ENCODE measurements around the gene IST1. TPM values are rescaled to one million over a fixed set of nuclear protein-coding genes. Genes with fewer than 3 reads are reported as not detected.

IST1 gene
- total and polyA plus RNA-seq, 4 donors: 33.8 to 95.3 (median 53.5) TPM

- TF ChIP-seq, protein P1, sequence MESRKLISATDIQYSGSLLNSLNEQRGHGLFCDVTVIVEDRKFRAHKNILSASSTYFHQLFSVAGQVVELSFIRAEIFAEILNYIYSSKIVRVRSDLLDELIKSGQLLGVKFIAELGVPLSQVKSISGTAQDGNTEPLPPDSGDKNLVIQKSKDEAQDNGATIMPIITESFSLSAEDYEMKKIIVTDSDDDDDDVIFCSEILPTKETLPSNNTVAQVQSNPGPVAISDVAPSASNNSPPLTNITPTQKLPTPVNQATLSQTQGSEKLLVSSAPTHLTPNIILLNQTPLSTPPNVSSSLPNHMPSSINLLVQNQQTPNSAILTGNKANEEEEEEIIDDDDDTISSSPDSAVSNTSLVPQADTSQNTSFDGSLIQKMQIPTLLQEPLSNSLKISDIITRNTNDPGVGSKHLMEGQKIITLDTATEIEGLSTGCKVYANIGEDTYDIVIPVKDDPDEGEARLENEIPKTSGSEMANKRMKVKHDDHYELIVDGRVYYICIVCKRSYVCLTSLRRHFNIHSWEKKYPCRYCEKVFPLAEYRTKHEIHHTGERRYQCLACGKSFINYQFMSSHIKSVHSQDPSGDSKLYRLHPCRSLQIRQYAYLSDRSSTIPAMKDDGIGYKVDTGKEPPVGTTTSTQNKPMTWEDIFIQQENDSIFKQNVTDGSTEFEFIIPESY (IDR thresholded peaks at IDR 0.05): no peak
- no peak for TF ChIP-seq JUND (IDR thresholded peaks at IDR 0.05)
- no peak for TF ChIP-seq GABPA (IDR thresholded peaks at IDR 0.05 in 1 of 2, conservative IDR thresholded peaks at IDR 0.05 in 1 of 2)
- TF ChIP-seq, protein P2, sequence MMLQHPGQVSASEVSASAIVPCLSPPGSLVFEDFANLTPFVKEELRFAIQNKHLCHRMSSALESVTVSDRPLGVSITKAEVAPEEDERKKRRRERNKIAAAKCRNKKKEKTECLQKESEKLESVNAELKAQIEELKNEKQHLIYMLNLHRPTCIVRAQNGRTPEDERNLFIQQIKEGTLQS (IDR thresholded peaks at IDR 0.05): no peak
- no peak for TF ChIP-seq SP1 (IDR thresholded peaks at IDR 0.05)
These were observed 36.3 kb downstream of the IST1 start (continued) for GRCh38 chr16:71931599-71931998.

DNA sequence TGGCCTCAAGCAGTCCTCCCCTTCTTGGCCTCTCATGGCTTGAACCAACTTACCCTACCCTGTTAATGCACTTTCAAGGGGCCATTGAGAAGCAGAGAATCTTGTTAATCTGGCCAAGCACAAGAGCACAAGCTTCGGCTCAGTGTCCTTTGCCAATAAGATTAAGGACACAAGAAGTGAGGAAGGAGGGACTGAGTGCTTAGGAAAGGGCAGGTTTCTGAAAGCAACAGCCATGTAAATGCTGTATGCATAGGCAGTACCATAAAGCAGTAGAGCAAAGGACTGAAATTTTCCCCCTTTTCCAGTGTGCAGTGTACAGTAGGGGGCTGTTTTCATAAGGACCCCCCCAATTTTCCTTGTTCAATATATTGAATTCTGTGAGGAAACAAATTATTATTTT is 37.7 kb downstream of the IST1 start:
- H3K4me1 ChIP-seq (ENCODE audit: control insufficient read depth in 4 of 4, insufficient read depth in 4 of 4, low read length in 3 of 4): no peaks in the 10 kb centered on the region
- H3K9me3 ChIP-seq (ENCODE audit: control insufficient read depth in 4 of 4, low read length in 3 of 4): no peaks in the 10 kb centered on the region
- H3K36me3 ChIP-seq (ENCODE audit: control insufficient read depth in 4 of 4, insufficient read depth in 3 of 4, low read depth in 1 of 4, low read length in 3 of 4): peaks cover 2 to 48% (median 38%) of the 10 kb centered on the region in 4 donors
- no peak overlapping the region for H3K27ac ChIP-seq (ENCODE audit: low read depth in 1 of 2, low read length in 2 of 2)
- no peak overlapping the region for H3K4me3 ChIP-seq (ENCODE audit: low read depth in 1 of 3, low read length in 3 of 3)
- H3K27me3 ChIP-seq (ENCODE audit: control insufficient read depth in 4 of 4, insufficient read depth in 4 of 4, low read length in 3 of 4): no peaks in the 10 kb centered on the region
- WGBS: 89% methylated on average over 1 of the region's 1 CpG
- no peak overlapping the region for H3K9ac ChIP-seq (ENCODE audit: low read depth in 1 of 2, low read length in 2 of 2)
- TF ChIP-seq GABPA (IDR thresholded peaks at IDR 0.05 in 1 of 2, conservative IDR thresholded peaks at IDR 0.05 in 1 of 2): no peak
- no peak for TF ChIP-seq NR2F2 (IDR thresholded peaks at IDR 0.05)
- TF ChIP-seq, protein P1 (IDR thresholded peaks at IDR 0.05): no peak
- TF ChIP-seq, protein P3, sequence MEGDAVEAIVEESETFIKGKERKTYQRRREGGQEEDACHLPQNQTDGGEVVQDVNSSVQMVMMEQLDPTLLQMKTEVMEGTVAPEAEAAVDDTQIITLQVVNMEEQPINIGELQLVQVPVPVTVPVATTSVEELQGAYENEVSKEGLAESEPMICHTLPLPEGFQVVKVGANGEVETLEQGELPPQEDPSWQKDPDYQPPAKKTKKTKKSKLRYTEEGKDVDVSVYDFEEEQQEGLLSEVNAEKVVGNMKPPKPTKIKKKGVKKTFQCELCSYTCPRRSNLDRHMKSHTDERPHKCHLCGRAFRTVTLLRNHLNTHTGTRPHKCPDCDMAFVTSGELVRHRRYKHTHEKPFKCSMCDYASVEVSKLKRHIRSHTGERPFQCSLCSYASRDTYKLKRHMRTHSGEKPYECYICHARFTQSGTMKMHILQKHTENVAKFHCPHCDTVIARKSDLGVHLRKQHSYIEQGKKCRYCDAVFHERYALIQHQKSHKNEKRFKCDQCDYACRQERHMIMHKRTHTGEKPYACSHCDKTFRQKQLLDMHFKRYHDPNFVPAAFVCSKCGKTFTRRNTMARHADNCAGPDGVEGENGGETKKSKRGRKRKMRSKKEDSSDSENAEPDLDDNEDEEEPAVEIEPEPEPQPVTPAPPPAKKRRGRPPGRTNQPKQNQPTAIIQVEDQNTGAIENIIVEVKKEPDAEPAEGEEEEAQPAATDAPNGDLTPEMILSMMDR (IDR thresholded peaks at IDR 0.05; ENCODE audit: low read depth, low read length, missing input control): no peak
- TF ChIP-seq YY1 (IDR thresholded peaks at IDR 0.05): no peak
- no peak for TF ChIP-seq TAF1 (conservative IDR thresholded peaks at IDR 0.05)
- no peak for TF ChIP-seq RAD21 (IDR thresholded peaks at IDR 0.05)
- TF ChIP-seq HNF4A (conservative IDR thresholded peaks at IDR 0.05): no peak
- no peak for TF ChIP-seq FOXA1 (IDR thresholded peaks at IDR 0.05)
- TF ChIP-seq SP1 (IDR thresholded peaks at IDR 0.05): no peak
- TF ChIP-seq, protein P2 (IDR thresholded peaks at IDR 0.05): no peak
- no peak for DNase-seq (ENCODE audit: low spot score)

DNA sequence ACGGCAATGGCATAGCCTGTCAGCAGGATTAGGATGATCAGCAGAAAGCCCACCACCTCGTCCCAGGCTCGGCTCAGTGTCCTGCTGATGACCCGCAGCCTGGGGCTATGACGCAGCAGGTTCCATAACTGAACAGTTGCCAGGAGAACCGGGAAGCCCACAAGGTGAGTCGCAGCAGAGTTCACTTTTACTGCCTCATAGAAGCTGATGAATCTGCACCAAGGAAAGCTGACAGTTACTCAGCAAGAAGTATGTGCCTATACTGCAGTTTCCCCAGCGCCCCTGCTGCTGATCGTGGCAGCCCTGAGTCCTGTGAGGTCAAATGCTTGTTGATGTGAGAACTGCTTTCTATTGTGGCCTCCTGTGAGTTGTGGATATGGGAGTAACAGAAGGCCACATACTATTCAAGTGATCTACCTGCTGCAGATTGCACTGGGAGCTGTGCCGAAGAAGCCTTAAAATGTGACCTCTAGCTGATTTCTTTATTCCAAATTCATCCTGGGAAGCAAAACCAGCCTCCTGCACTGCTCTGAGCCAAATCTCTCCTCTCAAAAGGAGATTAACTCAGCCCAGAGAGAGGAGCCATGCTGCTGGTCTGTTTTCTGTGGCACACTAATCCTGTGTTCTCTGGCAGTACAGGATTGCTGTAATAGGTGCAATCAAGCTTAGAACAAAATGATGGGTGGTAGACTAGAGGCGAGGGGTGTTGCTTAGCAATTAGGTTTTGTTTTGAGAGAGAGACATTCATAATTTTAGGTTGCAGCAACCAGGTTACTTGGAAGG is 38.8 kb downstream of the IST1 start:
- peaks cover 3 to 38% (median 28%) of the 10 kb centered on the region in 4 donors for H3K36me3 ChIP-seq (ENCODE audit: control insufficient read depth in 4 of 4, insufficient read depth in 3 of 4, low read depth in 1 of 4, low read length in 3 of 4)
- 89% methylated on average over 11 of the region's 11 CpGs for whole genome bisulfite sequencing
- H3K27me3 ChIP-seq (ENCODE audit: control insufficient read depth in 4 of 4, insufficient read depth in 4 of 4, low read length in 3 of 4): no peaks in the 10 kb centered on the region
- DNase-seq (ENCODE audit: low spot score): no peak
- TF ChIP-seq, protein P2 (IDR thresholded peaks at IDR 0.05): no peak
- no peak for TF ChIP-seq MAX (IDR thresholded peaks at IDR 0.05)
- TF ChIP-seq SP1 (IDR thresholded peaks at IDR 0.05): no peak
- TF ChIP-seq NR2F2 (IDR thresholded peaks at IDR 0.05): no peak
- TF ChIP-seq FOXA2 (IDR thresholded peaks at IDR 0.05): no peak
- no peak for TF ChIP-seq GABPA (IDR thresholded peaks at IDR 0.05 in 1 of 2, conservative IDR thresholded peaks at IDR 0.05 in 1 of 2)
- TF ChIP-seq JUND (IDR thresholded peaks at IDR 0.05): no peak
- TF ChIP-seq FOXA1 (IDR thresholded peaks at IDR 0.05): no peak
- TF ChIP-seq HNF4A (conservative IDR thresholded peaks at IDR 0.05): no peak
- no peak for TF ChIP-seq YY1 (IDR thresholded peaks at IDR 0.05)
- TF ChIP-seq EGR1 (IDR thresholded peaks at IDR 0.05; ENCODE audit: low read depth in 2 of 2): no peak
- TF ChIP-seq, protein P1 (IDR thresholded peaks at IDR 0.05): no peak
- TF ChIP-seq TAF1 (conservative IDR thresholded peaks at IDR 0.05): no peak
- no peak for TF ChIP-seq RXRA (IDR thresholded peaks at IDR 0.05)
- no peak overlapping the region for H3K4me3 ChIP-seq (ENCODE audit: low read depth in 1 of 3, low read length in 3 of 3)
- H3K9ac ChIP-seq (ENCODE audit: low read depth in 1 of 2, low read length in 2 of 2): no peak overlapping the region
- no peaks in the 10 kb centered on the region for H3K9me3 ChIP-seq (ENCODE audit: control insufficient read depth in 4 of 4, low read length in 3 of 4)
- no peaks in the 10 kb centered on the region for H3K4me1 ChIP-seq (ENCODE audit: control insufficient read depth in 4 of 4, insufficient read depth in 4 of 4, low read length in 3 of 4)
- no peak overlapping the region for H3K27ac ChIP-seq (ENCODE audit: low read depth in 1 of 2, low read length in 2 of 2)
